Naive B cell (primary cell): ENCODE results near the gene IP6K1. TPM values are rescaled to one million over a fixed set of nuclear protein-coding genes. Genes with fewer than 3 reads are reported as not detected.
A peak's percentile ranks its signal among the peaks of the same experiment; 100 is the strongest.
"Not testable (repeated sequence)": the region's sequence is repeated elsewhere in the genome, so short reads cannot be mapped to it uniquely, and the experiment has no call there.

Experiments
- ATAC-seq, 2 donors: fragments of 150-1000 bp; cut with Tn5 transposase; 2 replicates each; pipeline ENCODE4 v1.10.0; 2021; ENCODE audit warnings: low read depth in 2 of 2, mild to moderate bottlenecking in 2 of 2, moderate library complexity in 2 of 2
- DNase-seq: peaks from one replicate; pipeline ENCODE4 v3.0.0; 2022
- H3K27ac Mint-ChIP-seq, 6 donors: one replicate each; pipeline ENCODE4 v1.8.0; 2020 to 2022; ENCODE audit warnings: mild to moderate bottlenecking in 6 of 6, mixed read lengths in 6 of 6, moderate library complexity in 5 of 6, inconsistent platforms in 2 of 6
- H3K27me3 Mint-ChIP-seq, 3 donors: one replicate each; pipeline ENCODE4 v1.8.0; 2021 to 2022; ENCODE audit warnings: mixed read lengths in 3 of 3, mild to moderate bottlenecking in 1 of 3
- H3K36me3 Mint-ChIP-seq, 2 donors: one replicate each; pipeline ENCODE4 v1.8.0; 2020 to 2022; ENCODE audit warnings: mixed read lengths in 2 of 2, inconsistent platforms in 1 of 2, mild to moderate bottlenecking in 1 of 2
- H3K4me1 Mint-ChIP-seq, 3 donors: one replicate each; pipeline ENCODE4 v1.8.0; 2020 to 2022; ENCODE audit warnings: mixed read lengths in 3 of 3, inconsistent platforms in 1 of 3, mild to moderate bottlenecking in 1 of 3, moderate library complexity in 1 of 3
- H3K4me3 Mint-ChIP-seq, 8 donors: one replicate each; pipeline ENCODE4 v1.8.0; 2020 to 2022; ENCODE audit warnings: mild to moderate bottlenecking in 8 of 8, mixed read lengths in 8 of 8, moderate library complexity in 8 of 8, inconsistent platforms in 2 of 8
- H3K9me3 Mint-ChIP-seq, 7 donors: one replicate each; pipeline ENCODE4 v1.8.0; 2020 to 2022; ENCODE audit warnings: mixed read lengths in 7 of 7, mild to moderate bottlenecking in 5 of 7, inconsistent platforms in 2 of 7, moderate library complexity in 1 of 7
- polyA plus RNA-seq, 6 donors: library from polyadenylated mRNA; unstranded; fragments of 300-500 nt; fragmentation: Illumina TruSeq; gene quantifications; one replicate each; pipeline ENCODE4 v1.2.3, GENCODE V29; 2021; ENCODE audit warnings: low read depth in 6 of 6

Gene IP6K1
- polyA plus RNA-seq, 6 donors from 2014 or later: 16.2 to 23.9 (median 21.3) TPM

DNA sequence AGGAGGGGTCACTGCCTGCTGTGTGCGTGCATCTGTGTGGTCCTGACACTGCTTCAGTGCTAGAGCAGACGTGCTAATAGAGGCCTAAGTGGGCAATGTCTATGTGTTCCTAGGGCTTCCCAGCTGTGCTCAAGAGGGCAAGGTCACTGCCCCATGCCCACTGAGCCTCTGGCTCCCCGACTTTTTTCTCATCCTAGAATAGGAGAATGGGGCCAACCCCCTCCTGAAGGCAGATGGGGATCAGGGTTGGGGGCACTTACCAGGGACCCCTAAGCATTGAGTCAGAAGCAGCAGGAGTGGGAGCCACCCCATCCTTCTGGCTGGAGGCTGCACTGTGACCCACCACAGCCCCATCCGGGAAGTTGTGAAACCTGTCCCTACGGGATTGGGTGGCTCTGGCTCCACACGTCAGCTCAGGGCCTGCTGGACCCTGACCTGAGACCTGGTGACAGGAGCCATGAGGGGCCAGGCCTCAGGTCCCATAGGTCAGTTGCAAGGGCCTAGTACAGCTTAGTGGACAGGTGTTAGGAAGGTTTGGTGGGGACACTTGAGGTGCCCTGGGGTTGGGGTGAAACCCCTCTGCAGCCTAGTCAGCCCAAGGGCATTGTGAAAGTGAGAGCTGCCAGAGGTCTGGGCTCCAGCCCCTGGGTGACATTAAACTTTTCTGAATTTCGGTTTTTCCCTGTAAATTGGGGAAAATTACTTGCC lies 97.8 kb downstream of the IP6K1 start:
- Mint-ChIP-seq H3K27ac (peak overlapping the region in 5 of 6 donors; percentile 94 to 99 (median 97)), H3K4me1 (peaks cover 26 to 43% (median 42%) of the 10 kb centered on the region in 3 donors), H3K4me3 (peak overlapping the region; percentile 89 to 98 (median 97))
- not testable (repeated sequence) for H3K36me3 Mint-ChIP-seq, DNase-seq, ATAC-seq, H3K27me3 Mint-ChIP-seq, H3K9me3 Mint-ChIP-seq

DNA sequence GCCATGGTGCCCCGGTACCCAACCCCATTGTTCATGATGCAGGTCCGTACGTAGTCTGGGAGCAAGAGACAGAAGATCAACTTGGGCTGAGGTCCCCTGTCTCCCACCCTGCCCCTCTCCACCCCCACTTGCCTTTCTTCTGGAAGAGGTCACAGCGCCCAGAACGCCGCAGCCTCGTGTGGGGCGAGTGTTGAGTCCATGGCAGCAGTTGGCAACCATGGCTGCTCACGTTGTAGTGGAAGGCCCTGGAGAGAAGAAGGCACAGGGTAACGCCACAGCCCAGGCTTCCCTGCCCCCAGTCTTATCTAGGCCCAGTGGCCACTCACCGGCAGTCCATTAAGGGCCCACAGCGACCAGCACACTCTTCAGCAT lies 98.9 kb downstream of the IP6K1 start:
- not testable (repeated sequence) for H3K9me3 Mint-ChIP-seq, H3K27ac Mint-ChIP-seq, H3K27me3 Mint-ChIP-seq, ATAC-seq, DNase-seq, H3K36me3 Mint-ChIP-seq
- Mint-ChIP-seq H3K4me1 (peaks cover 23 to 42% (median 40%) of the 10 kb centered on the region in 3 donors), H3K4me3 (peak overlapping the region in 7 of 8 donors; percentile 15 to 96 (median 54))

- not testable (repeated sequence) for H3K36me3 Mint-ChIP-seq, H3K9me3 Mint-ChIP-seq, H3K27me3 Mint-ChIP-seq
- H3K4me3 Mint-ChIP-seq: peak overlapping the region in 7 of 8 donors; percentile 39 to 96 (median 68)
- peaks cover 22 to 42% (median 38%) of the 10 kb centered on the region in 3 donors for H3K4me1 Mint-ChIP-seq
- peak in 1 of 2 donors; percentile 4 for ATAC-seq
- DNase-seq: peak; percentile 22
- H3K27ac Mint-ChIP-seq: peak overlapping the region in 1 of 6 donors; percentile 54
Measured at GRCh38 chr3:49686769-49687423, 99.4 kb downstream of the IP6K1 start.

GRCh38 chr3:49686346-49686745 lies 100.0 kb downstream of the IP6K1 start:
- peak overlapping the region; percentile 7 to 96 (median 78) for H3K4me3 Mint-ChIP-seq
- H3K27ac Mint-ChIP-seq, H3K9me3 Mint-ChIP-seq, H3K27me3 Mint-ChIP-seq, H3K36me3 Mint-ChIP-seq: not testable (repeated sequence)
- peaks cover 20 to 38% (median 37%) of the 10 kb centered on the region in 3 donors for H3K4me1 Mint-ChIP-seq
- ATAC-seq (peak; percentile 12 to 14), DNase-seq (peak; percentile 21)

GRCh38 chr3:49685846-49686245 lies 100.5 kb downstream of the IP6K1 start:
- Mint-ChIP-seq H3K4me1 (peaks cover 15 to 34% (median 32%) of the 10 kb centered on the region in 3 donors), H3K4me3 (peak overlapping the region in 4 of 8 donors; percentile 77 to 96 (median 81))
- not testable (repeated sequence) for H3K27ac Mint-ChIP-seq, DNase-seq, H3K36me3 Mint-ChIP-seq, H3K27me3 Mint-ChIP-seq, H3K9me3 Mint-ChIP-seq
- ATAC-seq: peak in 1 of 2 donors; percentile 2

GRCh38 chr3:49685103-49685502 lies 101.2 kb downstream of the IP6K1 start:
- not testable (repeated sequence) for DNase-seq, ATAC-seq, H3K27ac Mint-ChIP-seq, H3K27me3 Mint-ChIP-seq, H3K9me3 Mint-ChIP-seq, H3K36me3 Mint-ChIP-seq
- peak overlapping the region in 4 of 8 donors; percentile 21 to 77 (median 42) for H3K4me3 Mint-ChIP-seq
- peaks cover 11 to 27% (median 26%) of the 10 kb centered on the region in 3 donors for H3K4me1 Mint-ChIP-seq

- H3K4me1 Mint-ChIP-seq: peaks cover 13 to 25% (median 21%) of the 10 kb centered on the region in 3 donors
- not testable (repeated sequence) for H3K9me3 Mint-ChIP-seq, H3K27ac Mint-ChIP-seq, H3K27me3 Mint-ChIP-seq, ATAC-seq, DNase-seq
- peaks cover 6 to 13% of the 10 kb centered on the region in 2 donors for H3K36me3 Mint-ChIP-seq
- peak overlapping the region in 1 of 8 donors; percentile 15 for H3K4me3 Mint-ChIP-seq
Measured at GRCh38 chr3:49684453-49684852, 101.9 kb downstream of the IP6K1 start.

GRCh38 chr3:49683162-49683561 lies 103.2 kb downstream of the IP6K1 start:
- DNase-seq (no peak), ATAC-seq (no peak)
- peak overlapping the region in 1 of 6 donors; percentile 47 for H3K27ac Mint-ChIP-seq
- no peaks in the 10 kb centered on the region for H3K27me3 Mint-ChIP-seq
- H3K9me3 Mint-ChIP-seq: no peaks in the 10 kb centered on the region
- H3K4me3 Mint-ChIP-seq: peak overlapping the region in 1 of 8 donors; percentile 53
- peaks cover 9 to 12% (median 10%) of the 10 kb centered on the region in 3 donors for H3K4me1 Mint-ChIP-seq
- peaks cover 8 to 13% of the 10 kb centered on the region in 2 donors for H3K36me3 Mint-ChIP-seq

DNA sequence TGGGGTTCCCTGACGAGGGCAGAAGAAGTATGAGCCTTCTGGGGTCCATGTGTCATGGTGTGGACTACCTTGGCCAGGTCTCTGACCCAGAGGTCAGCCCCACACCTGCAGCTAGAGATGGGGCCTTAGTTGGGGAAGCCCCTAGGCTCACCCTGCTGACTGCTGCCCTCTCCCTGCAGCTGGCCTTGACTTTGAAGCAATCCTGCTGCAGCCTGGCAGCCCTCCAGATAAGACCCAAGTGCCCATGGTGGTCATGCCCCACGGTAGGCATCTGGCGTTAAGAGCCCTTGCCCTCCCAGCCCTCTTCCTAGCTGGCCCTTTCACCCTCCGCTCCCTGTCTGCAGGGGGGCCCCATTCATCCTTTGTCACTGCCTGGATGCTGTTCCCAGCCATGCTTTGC lies 104.8 kb downstream of the IP6K1 start:
- H3K9me3 Mint-ChIP-seq: no peaks in the 10 kb centered on the region
- H3K4me3 Mint-ChIP-seq: no peak overlapping the region
- no peak for DNase-seq
- peaks cover 10 to 13% of the 10 kb centered on the region in 2 donors for H3K36me3 Mint-ChIP-seq
- no peaks in the 10 kb centered on the region for H3K27me3 Mint-ChIP-seq
- H3K27ac Mint-ChIP-seq: no peak overlapping the region
- ATAC-seq: no peak
- peaks cover 5 to 9% (median 7%) of the 10 kb centered on the region in 3 donors for H3K4me1 Mint-ChIP-seq

DNA sequence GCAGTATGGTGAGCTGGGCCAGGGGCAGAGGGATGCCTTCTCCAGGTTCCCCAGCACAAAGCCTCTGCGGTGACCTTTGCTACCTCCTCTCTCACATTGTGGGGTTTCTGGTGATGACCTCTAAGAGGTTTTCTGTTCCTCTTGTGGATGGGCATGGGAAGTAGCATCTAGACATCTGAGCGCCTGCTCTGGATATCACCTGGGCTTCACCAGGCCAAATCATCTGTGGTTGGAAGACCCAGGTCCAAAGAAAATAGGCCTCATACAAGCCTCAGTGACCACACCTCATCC lies 105.2 kb downstream of the IP6K1 start:
- Mint-ChIP-seq H3K36me3 (peaks cover 10 to 13% of the 10 kb centered on the region in 2 donors), H3K27me3 (no peaks in the 10 kb centered on the region), H3K9me3 (no peaks in the 10 kb centered on the region), H3K4me1 (peaks cover 5 to 7% (median 7%) of the 10 kb centered on the region in 3 donors), H3K4me3 (no peak overlapping the region), H3K27ac (no peak overlapping the region)
- no peak for ATAC-seq
- no peak for DNase-seq

DNA sequence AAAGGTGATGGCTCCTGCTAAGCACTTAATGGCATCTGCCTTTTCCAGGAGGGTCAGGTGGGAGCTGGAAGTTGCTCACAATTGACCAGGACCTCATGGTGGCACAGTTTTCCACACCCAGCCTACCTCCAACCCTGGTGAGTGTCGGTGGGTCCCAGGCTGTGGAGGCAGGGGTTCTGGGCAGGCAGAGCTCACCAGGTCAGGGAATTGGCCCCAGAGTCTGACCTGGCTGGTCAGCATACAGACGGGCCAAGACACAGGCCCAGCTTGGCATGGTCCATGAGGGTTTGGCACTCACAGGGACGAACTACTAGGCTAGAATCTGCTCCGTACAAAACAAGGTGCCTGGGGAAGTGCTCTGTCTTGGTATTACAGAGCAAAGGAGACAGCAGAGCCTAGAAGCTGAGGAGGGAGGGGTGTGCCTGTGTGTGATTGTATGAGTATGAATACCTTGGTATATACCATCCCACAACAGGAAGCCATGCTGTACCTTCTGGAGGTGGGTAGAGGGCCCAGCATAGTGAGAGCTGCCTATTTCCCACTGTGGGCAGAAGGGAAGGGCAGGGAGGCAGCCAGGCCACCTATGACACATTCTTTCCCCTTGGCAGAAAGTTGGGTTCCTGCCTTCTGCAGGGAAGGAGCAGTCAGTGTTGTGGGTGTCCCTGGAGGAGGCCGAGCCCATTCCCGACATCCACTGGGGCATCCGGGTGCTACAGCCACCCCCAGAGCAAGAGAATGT lies 105.7 kb downstream of the IP6K1 start:
- H3K4me3 Mint-ChIP-seq: no peak overlapping the region
- peak overlapping the region in 1 of 6 donors; percentile 30 for H3K27ac Mint-ChIP-seq
- DNase-seq (no peak), ATAC-seq (no peak)
- no peaks in the 10 kb centered on the region for H3K27me3 Mint-ChIP-seq
- peaks cover 7 to 9% (median 7%) of the 10 kb centered on the region in 3 donors for H3K4me1 Mint-ChIP-seq
- peaks cover 10 to 13% of the 10 kb centered on the region in 2 donors for H3K36me3 Mint-ChIP-seq
- no peaks in the 10 kb centered on the region for H3K9me3 Mint-ChIP-seq

DNA sequence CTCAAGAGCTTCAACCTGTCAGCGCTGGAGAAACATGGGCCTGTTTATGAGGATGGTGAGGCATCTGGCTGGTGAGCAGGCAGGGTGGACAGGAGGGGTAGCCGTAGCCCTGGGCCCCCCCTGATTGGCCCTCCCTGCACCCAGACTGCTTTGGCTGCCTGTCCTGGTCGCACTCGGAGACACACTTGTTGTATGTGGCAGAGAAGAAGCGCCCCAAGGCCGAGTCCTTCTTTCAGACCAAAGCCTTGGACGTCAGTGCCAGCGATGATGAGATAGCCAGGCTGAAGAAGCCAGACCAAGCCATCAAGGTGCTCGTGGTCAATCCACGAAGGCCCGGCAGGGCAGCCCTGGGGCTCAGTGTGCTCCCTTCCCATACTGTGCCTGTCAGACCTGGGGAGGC lies 110.4 kb downstream of the IP6K1 start:
- no peak overlapping the region for H3K27ac Mint-ChIP-seq
- no peak for ATAC-seq
- H3K4me3 Mint-ChIP-seq: peak overlapping the region in 5 of 8 donors; percentile 29 to 98 (median 95)
- peaks cover 31 to 40% (median 32%) of the 10 kb centered on the region in 3 donors for H3K4me1 Mint-ChIP-seq
- H3K9me3 Mint-ChIP-seq: no peaks in the 10 kb centered on the region
- no peak for DNase-seq
- peaks cover 10 to 13% of the 10 kb centered on the region in 2 donors for H3K36me3 Mint-ChIP-seq
- no peaks in the 10 kb centered on the region for H3K27me3 Mint-ChIP-seq

DNA sequence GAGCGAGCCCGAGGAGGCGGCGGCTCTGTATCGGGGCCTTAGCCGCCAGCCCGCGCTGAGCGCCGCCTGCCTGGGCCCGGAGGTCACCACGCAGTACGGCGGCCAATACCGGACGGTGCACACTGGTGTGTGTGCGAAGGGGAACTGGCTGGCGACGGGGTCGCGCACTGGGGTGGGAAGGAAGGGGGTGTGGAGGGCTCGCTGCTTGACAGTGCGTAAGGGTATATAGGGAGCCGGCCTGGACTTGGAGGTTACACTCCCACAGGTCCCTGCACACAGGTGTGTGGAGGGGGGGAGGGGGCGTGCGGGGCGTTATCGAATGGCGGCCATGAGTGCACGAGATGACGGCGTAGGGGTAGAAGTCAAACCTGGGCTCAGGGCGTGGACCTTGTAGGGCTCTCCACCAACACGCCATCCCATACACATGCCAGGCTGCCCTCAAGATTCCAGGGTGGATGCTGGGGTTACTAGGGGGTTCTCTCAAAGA lies 111.8 kb downstream of the IP6K1 start:
- Mint-ChIP-seq H3K4me1 (peaks cover 26 to 33% (median 32%) of the 10 kb centered on the region in 3 donors), H3K27me3 (no peaks in the 10 kb centered on the region), H3K36me3 (peaks cover 1 to 4% of the 10 kb centered on the region in 2 donors), H3K9me3 (no peaks in the 10 kb centered on the region), H3K4me3 (peak overlapping the region; percentile 93 to 98 (median 96)), H3K27ac (peak overlapping the region in 4 of 6 donors; percentile 93 to 99 (median 98))
- DNase-seq (no peak), ATAC-seq (peak; percentile 1 to 5)
